ENCODE measurements around the gene DOK6. TPM values are rescaled to one million over a fixed set of nuclear protein-coding genes. Genes with fewer than 3 reads are reported as not detected.
A peak's percentile ranks its signal among the peaks of the same experiment; 100 is the strongest.

The DOK6 gene
- total and polyA plus RNA-seq, 2 of the 13 experiments (the other 11 are each of a cell fraction or from before 2014, with no cell fraction given), result 17.0 to 17.2 TPM

DNA sequence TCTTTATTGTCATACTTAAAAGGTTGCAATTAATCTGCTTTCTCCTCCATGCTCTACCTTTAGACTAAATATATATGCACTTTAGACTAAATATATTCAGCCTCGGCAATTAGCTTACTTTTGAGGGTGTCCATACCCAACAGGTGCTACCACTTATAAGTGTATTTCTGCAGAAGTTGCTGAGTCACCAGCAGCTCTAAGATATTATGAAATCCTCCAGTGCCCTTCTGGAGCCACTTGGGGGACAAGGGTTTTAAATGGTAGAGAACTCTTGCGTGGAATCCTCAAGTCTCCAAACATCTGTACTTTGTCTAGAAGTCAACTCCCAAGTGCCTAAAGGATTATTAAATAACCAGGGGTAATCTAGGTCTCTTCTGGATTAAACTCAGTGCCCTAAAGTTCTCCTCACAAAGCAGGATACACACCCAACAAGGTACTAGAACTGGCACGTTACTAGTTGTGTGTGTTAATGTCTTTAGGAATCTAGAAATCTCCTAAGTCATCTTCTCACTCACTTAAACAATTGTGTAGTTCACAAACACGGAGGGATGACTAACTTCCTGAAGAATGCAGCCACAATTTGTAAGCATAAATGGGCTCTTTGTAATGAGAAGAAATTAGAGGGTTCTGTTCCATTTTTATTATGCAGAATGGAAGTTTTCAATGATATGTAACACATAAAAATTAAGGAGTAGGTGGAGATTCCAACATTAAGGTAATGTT, 387.3 kb downstream of the DOK6 start:
- ChIA-PET CTCF (ENCODE audit: low intra/inter-chr PET ratio, low total read pairs) (no interaction called here), POLR2A (no interaction called here)
- no peaks in the 10 kb centered on the region for H3K36me3 ChIP-seq (replicated peaks in 1 of 2; ENCODE audit: control insufficient read depth in 1 of 2, insufficient read depth in 2 of 2, low read length in 2 of 2)
- intact Hi-C loops (cut with micrococcal nuclease; ENCODE audit: unreplicated experiment) (no loop called here), in situ Hi-C loops (cut with HindIII; ENCODE audit: extremely low pct_ligation_motif_present, low pct_unique_long_range_greater_than_20kb) (loop anchor here (5.0 kb wide), 1 partner anchor 36 kb away; no protein-coding TSS in a partner anchor)
- FAIRE-seq (no peak), DNase-seq (ENCODE audit: low spot score) (peak; percentile 67), ATAC-seq (no peak)
- no peaks in the 10 kb centered on the region for H4K20me1 ChIP-seq (ENCODE audit: insufficient read depth, low read length)
- no peak overlapping the region for H2AFZ ChIP-seq (ENCODE audit: low read length)
- no peaks in the 10 kb centered on the region for H3K27me3 ChIP-seq (ENCODE audit: control insufficient read depth in 1 of 2, insufficient read depth in 2 of 2, low read length in 2 of 2)
- H3K4me1 ChIP-seq (ENCODE audit: insufficient read depth, low read length), result peaks cover 44% of the 10 kb centered on the region
- H3K9me3 ChIP-seq (ENCODE audit: low read length), result peaks cover 9% of the 10 kb centered on the region
- H3K79me2 ChIP-seq (ENCODE audit: insufficient read depth, low read length), result no peaks in the 10 kb centered on the region
- H3K9ac ChIP-seq (ENCODE audit: insufficient read depth, low read depth, low read length), result peak overlapping the region; percentile 7; the same call in 1 of the 2 replicates
- BruUV-seq (replicated peaks), result no TSS peak
- H3K4me3 ChIP-seq (replicated peaks in 1 of 3; ENCODE audit: insufficient read depth in 1 of 3, low read depth in 2 of 3, low read length in 3 of 3), result no peak overlapping the region
- H3K4me2 ChIP-seq (ENCODE audit: low read depth, low read length), result no peak overlapping the region
- WGBS (ENCODE audit: low lambda C conversion rate), result 72% methylated on average over 4 of the region's 4 CpGs
- peak overlapping the region; percentile 47 for H3K27ac ChIP-seq (ENCODE audit: extremely low read length, insufficient read depth, low read length)
- TF ChIP-seq EP300 (IDR thresholded peaks at IDR 0.05; ENCODE audit: low read depth in 2 of 2, low read length in 2 of 2) (peak in 1 of 2 experiments; percentile 63; a peak in 2 of 4 replicates), EP300 (CRISPR knock-in tag; IDR thresholded peaks at IDR 0.05; ENCODE audit: borderline replicate concordance) (no peak), ZNF605 (CRISPR knock-in tag; IDR thresholded peaks at IDR 0.05) (no peak), ATF1 (CRISPR knock-in tag; IDR thresholded peaks at IDR 0.05) (peak; percentile 23; the same call in 1 of the 2 replicates), ZNF180 (CRISPR knock-in tag; IDR thresholded peaks at IDR 0.05; ENCODE audit: borderline replicate concordance, low read depth) (no peak), IRF2 (CRISPR knock-in tag; IDR thresholded peaks at IDR 0.05) (no peak), ZNF792 (CRISPR knock-in tag; IDR thresholded peaks at IDR 0.05) (no peak), ZNF441 (CRISPR knock-in tag; IDR thresholded peaks at IDR 0.05; ENCODE audit: borderline replicate concordance) (no peak), SMYD3 (CRISPR knock-in tag; IDR thresholded peaks at IDR 0.05) (no peak)
- TF ChIP-seq, protein P1, sequence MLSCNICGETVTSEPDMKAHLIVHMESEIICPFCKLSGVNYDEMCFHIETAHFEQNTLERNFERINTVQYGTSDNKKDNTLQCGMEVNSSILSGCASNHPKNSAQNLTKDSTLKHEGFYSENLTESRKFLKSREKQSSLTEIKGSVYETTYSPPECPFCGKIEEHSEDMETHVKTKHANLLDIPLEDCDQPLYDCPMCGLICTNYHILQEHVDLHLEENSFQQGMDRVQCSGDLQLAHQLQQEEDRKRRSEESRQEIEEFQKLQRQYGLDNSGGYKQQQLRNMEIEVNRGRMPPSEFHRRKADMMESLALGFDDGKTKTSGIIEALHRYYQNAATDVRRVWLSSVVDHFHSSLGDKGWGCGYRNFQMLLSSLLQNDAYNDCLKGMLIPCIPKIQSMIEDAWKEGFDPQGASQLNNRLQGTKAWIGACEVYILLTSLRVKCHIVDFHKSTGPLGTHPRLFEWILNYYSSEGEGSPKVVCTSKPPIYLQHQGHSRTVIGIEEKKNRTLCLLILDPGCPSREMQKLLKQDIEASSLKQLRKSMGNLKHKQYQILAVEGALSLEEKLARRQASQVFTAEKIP (CRISPR knock-in tag; IDR thresholded peaks at IDR 0.05; ENCODE audit: borderline replicate concordance), result no peak
- TF ChIP-seq, protein P2, sequence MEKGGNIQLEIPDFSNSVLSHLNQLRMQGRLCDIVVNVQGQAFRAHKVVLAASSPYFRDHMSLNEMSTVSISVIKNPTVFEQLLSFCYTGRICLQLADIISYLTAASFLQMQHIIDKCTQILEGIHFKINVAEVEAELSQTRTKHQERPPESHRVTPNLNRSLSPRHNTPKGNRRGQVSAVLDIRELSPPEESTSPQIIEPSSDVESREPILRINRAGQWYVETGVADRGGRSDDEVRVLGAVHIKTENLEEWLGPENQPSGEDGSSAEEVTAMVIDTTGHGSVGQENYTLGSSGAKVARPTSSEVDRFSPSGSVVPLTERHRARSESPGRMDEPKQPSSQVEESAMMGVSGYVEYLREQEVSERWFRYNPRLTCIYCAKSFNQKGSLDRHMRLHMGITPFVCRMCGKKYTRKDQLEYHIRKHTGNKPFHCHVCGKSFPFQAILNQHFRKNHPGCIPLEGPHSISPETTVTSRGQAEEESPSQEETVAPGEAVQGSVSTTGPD (CRISPR knock-in tag; IDR thresholded peaks at IDR 0.05), result no peak
- TF ChIP-seq, protein P3, sequence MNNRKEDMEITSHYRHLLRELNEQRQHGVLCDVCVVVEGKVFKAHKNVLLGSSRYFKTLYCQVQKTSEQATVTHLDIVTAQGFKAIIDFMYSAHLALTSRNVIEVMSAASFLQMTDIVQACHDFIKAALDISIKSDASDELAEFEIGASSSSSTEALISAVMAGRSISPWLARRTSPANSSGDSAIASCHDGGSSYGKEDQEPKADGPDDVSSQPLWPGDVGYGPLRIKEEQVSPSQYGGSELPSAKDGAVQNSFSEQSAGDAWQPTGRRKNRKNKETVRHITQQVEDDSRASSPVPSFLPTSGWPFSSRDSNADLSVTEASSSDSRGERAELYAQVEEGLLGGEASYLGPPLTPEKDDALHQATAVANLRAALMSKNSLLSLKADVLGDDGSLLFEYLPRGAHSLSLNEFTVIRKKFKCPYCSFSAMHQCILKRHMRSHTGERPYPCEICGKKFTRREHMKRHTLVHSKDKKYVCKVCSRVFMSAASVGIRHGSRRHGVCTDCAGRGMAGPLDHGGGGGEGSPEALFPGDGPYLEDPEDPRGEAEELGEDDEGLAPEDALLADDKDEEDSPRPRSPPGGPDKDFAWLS (CRISPR knock-in tag; IDR thresholded peaks at IDR 0.05; ENCODE audit: borderline replicate concordance), result no peak
- TF ChIP-seq, protein P4, sequence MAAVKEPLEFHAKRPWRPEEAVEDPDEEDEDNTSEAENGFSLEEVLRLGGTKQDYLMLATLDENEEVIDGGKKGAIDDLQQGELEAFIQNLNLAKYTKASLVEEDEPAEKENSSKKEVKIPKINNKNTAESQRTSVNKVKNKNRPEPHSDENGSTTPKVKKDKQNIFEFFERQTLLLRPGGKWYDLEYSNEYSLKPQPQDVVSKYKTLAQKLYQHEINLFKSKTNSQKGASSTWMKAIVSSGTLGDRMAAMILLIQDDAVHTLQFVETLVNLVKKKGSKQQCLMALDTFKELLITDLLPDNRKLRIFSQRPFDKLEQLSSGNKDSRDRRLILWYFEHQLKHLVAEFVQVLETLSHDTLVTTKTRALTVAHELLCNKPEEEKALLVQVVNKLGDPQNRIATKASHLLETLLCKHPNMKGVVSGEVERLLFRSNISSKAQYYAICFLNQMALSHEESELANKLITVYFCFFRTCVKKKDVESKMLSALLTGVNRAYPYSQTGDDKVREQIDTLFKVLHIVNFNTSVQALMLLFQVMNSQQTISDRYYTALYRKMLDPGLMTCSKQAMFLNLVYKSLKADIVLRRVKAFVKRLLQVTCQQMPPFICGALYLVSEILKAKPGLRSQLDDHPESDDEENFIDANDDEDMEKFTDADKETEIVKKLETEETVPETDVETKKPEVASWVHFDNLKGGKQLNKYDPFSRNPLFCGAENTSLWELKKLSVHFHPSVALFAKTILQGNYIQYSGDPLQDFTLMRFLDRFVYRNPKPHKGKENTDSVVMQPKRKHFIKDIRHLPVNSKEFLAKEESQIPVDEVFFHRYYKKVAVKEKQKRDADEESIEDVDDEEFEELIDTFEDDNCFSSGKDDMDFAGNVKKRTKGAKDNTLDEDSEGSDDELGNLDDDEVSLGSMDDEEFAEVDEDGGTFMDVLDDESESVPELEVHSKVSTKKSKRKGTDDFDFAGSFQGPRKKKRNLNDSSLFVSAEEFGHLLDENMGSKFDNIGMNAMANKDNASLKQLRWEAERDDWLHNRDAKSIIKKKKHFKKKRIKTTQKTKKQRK (IDR thresholded peaks at IDR 0.05; ENCODE audit: low read length), result no peak
